HG03039 (cell line): Measurements from ENCODE around the gene JARID2.

ENCODE experiments used
- ATAC-seq: cut with Tn5 transposase; IDR thresholded peaks from one replicate; pipeline ENCODE4 v1.9.1; 2021; ENCODE audit warnings: mild to moderate bottlenecking, moderate library complexity; ENCODE audit not compliant: unreplicated experiment

Gene JARID2

GRCh38 chr6:15330174-15330944 is 84.5 kb downstream of the JARID2 start:
- ATAC-seq, result no peak

- no peak for ATAC-seq
Measured at GRCh38 chr6:15331143-15331542, 85.3 kb downstream of the JARID2 start.

- ATAC-seq, result no peak
Measured at GRCh38 chr6:15331629-15332251, 85.9 kb downstream of the JARID2 start.

- no peak for ATAC-seq
Measured at GRCh38 chr6:15332446-15332845, 86.6 kb downstream of the JARID2 start.

- no peak for ATAC-seq
Measured at GRCh38 chr6:15335385-15335784, 89.5 kb downstream of the JARID2 start.

GRCh38 chr6:15335916-15336315 is 90.0 kb downstream of the JARID2 start:
- ATAC-seq, result no peak

- ATAC-seq, result no peak
Measured at GRCh38 chr6:15336900-15337560, 91.2 kb downstream of the JARID2 start.

- ATAC-seq, result no peak
Measured at GRCh38 chr6:15337582-15337981, 91.7 kb downstream of the JARID2 start.

GRCh38 chr6:15338476-15338875 is 92.6 kb downstream of the JARID2 start:
- no peak for ATAC-seq

GRCh38 chr6:15339081-15339480 is 93.2 kb downstream of the JARID2 start:
- ATAC-seq, result no peak

GRCh38 chr6:15340105-15340601 is 94.3 kb downstream of the JARID2 start:
- no peak for ATAC-seq

- ATAC-seq, result no peak
Measured at GRCh38 chr6:15340775-15341174, 94.9 kb downstream of the JARID2 start.

GRCh38 chr6:15341311-15342001 is 95.6 kb downstream of the JARID2 start:
- ATAC-seq, result no peak

- ATAC-seq, result no peak
Measured at GRCh38 chr6:15342114-15342513, 96.2 kb downstream of the JARID2 start.

GRCh38 chr6:15343490-15344191 is 97.8 kb downstream of the JARID2 start:
- ATAC-seq, result no peak

- no peak for ATAC-seq
Measured at GRCh38 chr6:15344192-15344519, 98.3 kb downstream of the JARID2 start.

- ATAC-seq, result no peak
Measured at GRCh38 chr6:15344831-15345230, 99.0 kb downstream of the JARID2 start.

GRCh38 chr6:15346315-15346714 is 100.4 kb downstream of the JARID2 start:
- no peak for ATAC-seq

- no peak for ATAC-seq
Measured at GRCh38 chr6:15348528-15348927, 102.7 kb downstream of the JARID2 start.

GRCh38 chr6:15349379-15349778 is 103.5 kb downstream of the JARID2 start:
- ATAC-seq, result no peak
